D721Med (cell line): Measurements from ENCODE around the gene FOXA1.

Experiments
- DNase-seq: peaks from one replicate; pipeline ENCODE4 v3.0.0; 2011; ENCODE audit warnings: low spot score; ENCODE audit not compliant: insufficient read length
- FAIRE-seq: peaks from 2 replicates; lab custom pipeline; 2011; peaks lifted over from hg19 to GRCh38; lab: Jason Lieb, UNC
- CTCF ChIP-seq: IDR thresholded peaks from 2 replicates; pipeline ENCODE4 v1.5.1; 2012; ENCODE audit warnings: mild to moderate bottlenecking, control low read depth; ENCODE audit not compliant: insufficient read depth; ENCODE audit errors: missing control alignments

The FOXA1 gene

GRCh38 chr14:37588667-37588955 lies 6.4 kb downstream of the FOXA1 start:
- DNase-seq (no peak), FAIRE-seq (no peak)
- TF ChIP-seq CTCF: no peak

- no peak for TF ChIP-seq CTCF
- no peak for DNase-seq
- FAIRE-seq: no peak
These were observed 7.0 kb downstream of the FOXA1 start for GRCh38 chr14:37587881-37588666.

- DNase-seq (no peak), FAIRE-seq (no peak)
- TF ChIP-seq CTCF: no peak
These were observed 7.8 kb downstream of the FOXA1 start for GRCh38 chr14:37587131-37587803.

- FAIRE-seq: no peak
- no peak for TF ChIP-seq CTCF
- no peak for DNase-seq
These were observed 8.3 kb downstream of the FOXA1 start for GRCh38 chr14:37586797-37587130.

- DNase-seq (no peak), FAIRE-seq (no peak)
- TF ChIP-seq CTCF: no peak
These were observed 8.9 kb downstream of the FOXA1 start for GRCh38 chr14:37585971-37586796.

- TF ChIP-seq CTCF: no peak
- FAIRE-seq (no peak), DNase-seq (no peak)
These were observed 9.9 kb downstream of the FOXA1 start for GRCh38 chr14:37585101-37585511.
